ENCODE measurements around the gene EXOSC5. TPM values are rescaled to one million over a fixed set of nuclear protein-coding genes. Genes with fewer than 3 reads are reported as not detected.

The EXOSC5 gene
- total and polyA plus RNA-seq, 2 of the 13 experiments (the other 11 are each of a cell fraction or from before 2014, with no cell fraction given), result 24.1 to 26.5 TPM

- TF ChIP-seq KLF16 (CRISPR knock-in tag; IDR thresholded peaks at IDR 0.05), result peak in 1 of 2 experiments; percentile 57; a peak in 1 of 4 replicates
- TF ChIP-seq ATRX (CRISPR knock-in tag; IDR thresholded peaks at IDR 0.05; ENCODE audit: borderline replicate concordance), result no peak
- TF ChIP-seq NBN (conservative IDR thresholded peaks at IDR 0.05), result no peak
- 0 out of 2 replicates have a peak, but pooled peaks have one; percentile 39 for TF ChIP-seq DR1 (CRISPR knock-in tag; IDR thresholded peaks at IDR 0.05)
- TF ChIP-seq NRL (CRISPR knock-in tag; IDR thresholded peaks at IDR 0.05; ENCODE audit: borderline replicate concordance), result no peak; the same call in 1 of the 2 replicates
- TF ChIP-seq, protein P1, sequence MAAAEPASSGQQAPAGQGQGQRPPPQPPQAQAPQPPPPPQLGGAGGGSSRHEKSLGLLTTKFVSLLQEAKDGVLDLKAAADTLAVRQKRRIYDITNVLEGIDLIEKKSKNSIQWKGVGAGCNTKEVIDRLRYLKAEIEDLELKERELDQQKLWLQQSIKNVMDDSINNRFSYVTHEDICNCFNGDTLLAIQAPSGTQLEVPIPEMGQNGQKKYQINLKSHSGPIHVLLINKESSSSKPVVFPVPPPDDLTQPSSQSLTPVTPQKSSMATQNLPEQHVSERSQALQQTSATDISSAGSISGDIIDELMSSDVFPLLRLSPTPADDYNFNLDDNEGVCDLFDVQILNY (CRISPR knock-in tag; conservative IDR thresholded peaks at IDR 0.05), result no peak
- peak; percentile 61 for TF ChIP-seq U2AF1 (optimal IDR thresholded peaks at IDR 0.05; ENCODE audit: low read depth, low read length)
- peak; percentile 80; the same call in 1 of the 2 replicates for TF ChIP-seq KLF6 (CRISPR knock-in tag; IDR thresholded peaks at IDR 0.05)
- TF ChIP-seq, protein P2, sequence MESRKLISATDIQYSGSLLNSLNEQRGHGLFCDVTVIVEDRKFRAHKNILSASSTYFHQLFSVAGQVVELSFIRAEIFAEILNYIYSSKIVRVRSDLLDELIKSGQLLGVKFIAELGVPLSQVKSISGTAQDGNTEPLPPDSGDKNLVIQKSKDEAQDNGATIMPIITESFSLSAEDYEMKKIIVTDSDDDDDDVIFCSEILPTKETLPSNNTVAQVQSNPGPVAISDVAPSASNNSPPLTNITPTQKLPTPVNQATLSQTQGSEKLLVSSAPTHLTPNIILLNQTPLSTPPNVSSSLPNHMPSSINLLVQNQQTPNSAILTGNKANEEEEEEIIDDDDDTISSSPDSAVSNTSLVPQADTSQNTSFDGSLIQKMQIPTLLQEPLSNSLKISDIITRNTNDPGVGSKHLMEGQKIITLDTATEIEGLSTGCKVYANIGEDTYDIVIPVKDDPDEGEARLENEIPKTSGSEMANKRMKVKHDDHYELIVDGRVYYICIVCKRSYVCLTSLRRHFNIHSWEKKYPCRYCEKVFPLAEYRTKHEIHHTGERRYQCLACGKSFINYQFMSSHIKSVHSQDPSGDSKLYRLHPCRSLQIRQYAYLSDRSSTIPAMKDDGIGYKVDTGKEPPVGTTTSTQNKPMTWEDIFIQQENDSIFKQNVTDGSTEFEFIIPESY (CRISPR knock-in tag; IDR thresholded peaks at IDR 0.05), result no peak
- peak; percentile 60; the same call in 1 of the 2 replicates for TF ChIP-seq NFRKB (IDR thresholded peaks at IDR 0.05)
- no peak for TF ChIP-seq KAT2B (IDR thresholded peaks at IDR 0.05; ENCODE audit: borderline replicate concordance, low read depth, low read length)
- peak; percentile 14; the same call in 1 of the 2 replicates for TF ChIP-seq ZNF331 (CRISPR knock-in tag; IDR thresholded peaks at IDR 0.05)
- TF ChIP-seq, protein P3, sequence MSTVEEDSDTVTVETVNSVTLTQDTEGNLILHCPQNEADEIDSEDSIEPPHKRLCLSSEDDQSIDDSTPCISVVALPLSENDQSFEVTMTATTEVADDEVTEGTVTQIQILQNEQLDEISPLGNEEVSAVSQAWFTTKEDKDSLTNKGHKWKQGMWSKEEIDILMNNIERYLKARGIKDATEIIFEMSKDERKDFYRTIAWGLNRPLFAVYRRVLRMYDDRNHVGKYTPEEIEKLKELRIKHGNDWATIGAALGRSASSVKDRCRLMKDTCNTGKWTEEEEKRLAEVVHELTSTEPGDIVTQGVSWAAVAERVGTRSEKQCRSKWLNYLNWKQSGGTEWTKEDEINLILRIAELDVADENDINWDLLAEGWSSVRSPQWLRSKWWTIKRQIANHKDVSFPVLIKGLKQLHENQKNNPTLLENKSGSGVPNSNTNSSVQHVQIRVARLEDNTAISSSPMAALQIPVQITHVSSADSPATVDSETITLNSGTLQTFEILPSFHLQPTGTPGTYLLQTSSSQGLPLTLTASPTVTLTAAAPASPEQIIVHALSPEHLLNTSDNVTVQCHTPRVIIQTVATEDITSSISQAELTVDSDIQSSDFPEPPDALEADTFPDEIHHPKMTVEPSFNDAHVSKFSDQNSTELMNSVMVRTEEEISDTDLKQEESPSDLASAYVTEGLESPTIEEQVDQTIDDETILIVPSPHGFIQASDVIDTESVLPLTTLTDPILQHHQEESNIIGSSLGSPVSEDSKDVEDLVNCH (CRISPR knock-in tag; IDR thresholded peaks at IDR 0.05), result no peak
- peak; percentile 47 for TF ChIP-seq STAG1 (CRISPR knock-in tag; IDR thresholded peaks at IDR 0.05)
- no peak for TF ChIP-seq ZNF75D (CRISPR knock-in tag; IDR thresholded peaks at IDR 0.05; ENCODE audit: borderline replicate concordance)
- TF ChIP-seq SNAI1 (CRISPR knock-in tag; IDR thresholded peaks at IDR 0.05; ENCODE audit: borderline replicate concordance), result no peak
- TF ChIP-seq, protein P4, sequence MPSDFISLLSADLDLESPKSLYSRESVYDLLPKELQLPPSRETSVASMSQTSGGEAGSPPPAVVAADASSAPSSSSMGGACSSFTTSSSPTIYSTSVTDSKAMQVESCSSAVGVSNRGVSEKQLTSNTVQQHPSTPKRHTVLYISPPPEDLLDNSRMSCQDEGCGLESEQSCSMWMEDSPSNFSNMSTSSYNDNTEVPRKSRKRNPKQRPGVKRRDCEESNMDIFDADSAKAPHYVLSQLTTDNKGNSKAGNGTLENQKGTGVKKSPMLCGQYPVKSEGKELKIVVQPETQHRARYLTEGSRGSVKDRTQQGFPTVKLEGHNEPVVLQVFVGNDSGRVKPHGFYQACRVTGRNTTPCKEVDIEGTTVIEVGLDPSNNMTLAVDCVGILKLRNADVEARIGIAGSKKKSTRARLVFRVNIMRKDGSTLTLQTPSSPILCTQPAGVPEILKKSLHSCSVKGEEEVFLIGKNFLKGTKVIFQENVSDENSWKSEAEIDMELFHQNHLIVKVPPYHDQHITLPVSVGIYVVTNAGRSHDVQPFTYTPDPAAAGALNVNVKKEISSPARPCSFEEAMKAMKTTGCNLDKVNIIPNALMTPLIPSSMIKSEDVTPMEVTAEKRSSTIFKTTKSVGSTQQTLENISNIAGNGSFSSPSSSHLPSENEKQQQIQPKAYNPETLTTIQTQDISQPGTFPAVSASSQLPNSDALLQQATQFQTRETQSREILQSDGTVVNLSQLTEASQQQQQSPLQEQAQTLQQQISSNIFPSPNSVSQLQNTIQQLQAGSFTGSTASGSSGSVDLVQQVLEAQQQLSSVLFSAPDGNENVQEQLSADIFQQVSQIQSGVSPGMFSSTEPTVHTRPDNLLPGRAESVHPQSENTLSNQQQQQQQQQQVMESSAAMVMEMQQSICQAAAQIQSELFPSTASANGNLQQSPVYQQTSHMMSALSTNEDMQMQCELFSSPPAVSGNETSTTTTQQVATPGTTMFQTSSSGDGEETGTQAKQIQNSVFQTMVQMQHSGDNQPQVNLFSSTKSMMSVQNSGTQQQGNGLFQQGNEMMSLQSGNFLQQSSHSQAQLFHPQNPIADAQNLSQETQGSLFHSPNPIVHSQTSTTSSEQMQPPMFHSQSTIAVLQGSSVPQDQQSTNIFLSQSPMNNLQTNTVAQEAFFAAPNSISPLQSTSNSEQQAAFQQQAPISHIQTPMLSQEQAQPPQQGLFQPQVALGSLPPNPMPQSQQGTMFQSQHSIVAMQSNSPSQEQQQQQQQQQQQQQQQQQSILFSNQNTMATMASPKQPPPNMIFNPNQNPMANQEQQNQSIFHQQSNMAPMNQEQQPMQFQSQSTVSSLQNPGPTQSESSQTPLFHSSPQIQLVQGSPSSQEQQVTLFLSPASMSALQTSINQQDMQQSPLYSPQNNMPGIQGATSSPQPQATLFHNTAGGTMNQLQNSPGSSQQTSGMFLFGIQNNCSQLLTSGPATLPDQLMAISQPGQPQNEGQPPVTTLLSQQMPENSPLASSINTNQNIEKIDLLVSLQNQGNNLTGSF (CRISPR knock-in tag; IDR thresholded peaks at IDR 0.05), result peak; percentile 22; the same call in 1 of the 2 replicates
- no peak for TF ChIP-seq ZC3H4 (CRISPR knock-in tag; IDR thresholded peaks at IDR 0.05; ENCODE audit: borderline replicate concordance)
- TF ChIP-seq ISX (CRISPR knock-in tag; conservative IDR thresholded peaks at IDR 0.05), result no peak
Observed at GRCh38 chr19:41439441-41440222, 42.5 kb upstream of the EXOSC5 start, which contains the start of gene DMAC2 (continued).
